ENCODE data around the gene ESYT3.

Gene ESYT3

GRCh38 chr3:138457863-138458735, 23.7 kb downstream of the ESYT3 start (continued):
- TF ChIP-seq ZNF621 (tag by site-specific recombination; IDR thresholded peaks at IDR 0.05), result no peak
- TF ChIP-seq PRDM1 (tag by site-specific recombination; IDR thresholded peaks at IDR 0.05), result no peak
- no peak for TF ChIP-seq REPIN1 (tag by site-specific recombination; IDR thresholded peaks at IDR 0.05; ENCODE audit: low read depth)
- no peak for TF ChIP-seq ZBTB20 (tag by site-specific recombination; IDR thresholded peaks at IDR 0.05)
- no peak for TF ChIP-seq ZNF394 (tag by site-specific recombination; IDR thresholded peaks at IDR 0.05; ENCODE audit: borderline replicate concordance)
- no peak for TF ChIP-seq ZXDB (tag by site-specific recombination; IDR thresholded peaks at IDR 0.05)
- no peak for TF ChIP-seq ZNF324 (tag by site-specific recombination; IDR thresholded peaks at IDR 0.05)
- TF ChIP-seq ZNF623 (tag by site-specific recombination; IDR thresholded peaks at IDR 0.05), result no peak
- TF ChIP-seq, protein P1, sequence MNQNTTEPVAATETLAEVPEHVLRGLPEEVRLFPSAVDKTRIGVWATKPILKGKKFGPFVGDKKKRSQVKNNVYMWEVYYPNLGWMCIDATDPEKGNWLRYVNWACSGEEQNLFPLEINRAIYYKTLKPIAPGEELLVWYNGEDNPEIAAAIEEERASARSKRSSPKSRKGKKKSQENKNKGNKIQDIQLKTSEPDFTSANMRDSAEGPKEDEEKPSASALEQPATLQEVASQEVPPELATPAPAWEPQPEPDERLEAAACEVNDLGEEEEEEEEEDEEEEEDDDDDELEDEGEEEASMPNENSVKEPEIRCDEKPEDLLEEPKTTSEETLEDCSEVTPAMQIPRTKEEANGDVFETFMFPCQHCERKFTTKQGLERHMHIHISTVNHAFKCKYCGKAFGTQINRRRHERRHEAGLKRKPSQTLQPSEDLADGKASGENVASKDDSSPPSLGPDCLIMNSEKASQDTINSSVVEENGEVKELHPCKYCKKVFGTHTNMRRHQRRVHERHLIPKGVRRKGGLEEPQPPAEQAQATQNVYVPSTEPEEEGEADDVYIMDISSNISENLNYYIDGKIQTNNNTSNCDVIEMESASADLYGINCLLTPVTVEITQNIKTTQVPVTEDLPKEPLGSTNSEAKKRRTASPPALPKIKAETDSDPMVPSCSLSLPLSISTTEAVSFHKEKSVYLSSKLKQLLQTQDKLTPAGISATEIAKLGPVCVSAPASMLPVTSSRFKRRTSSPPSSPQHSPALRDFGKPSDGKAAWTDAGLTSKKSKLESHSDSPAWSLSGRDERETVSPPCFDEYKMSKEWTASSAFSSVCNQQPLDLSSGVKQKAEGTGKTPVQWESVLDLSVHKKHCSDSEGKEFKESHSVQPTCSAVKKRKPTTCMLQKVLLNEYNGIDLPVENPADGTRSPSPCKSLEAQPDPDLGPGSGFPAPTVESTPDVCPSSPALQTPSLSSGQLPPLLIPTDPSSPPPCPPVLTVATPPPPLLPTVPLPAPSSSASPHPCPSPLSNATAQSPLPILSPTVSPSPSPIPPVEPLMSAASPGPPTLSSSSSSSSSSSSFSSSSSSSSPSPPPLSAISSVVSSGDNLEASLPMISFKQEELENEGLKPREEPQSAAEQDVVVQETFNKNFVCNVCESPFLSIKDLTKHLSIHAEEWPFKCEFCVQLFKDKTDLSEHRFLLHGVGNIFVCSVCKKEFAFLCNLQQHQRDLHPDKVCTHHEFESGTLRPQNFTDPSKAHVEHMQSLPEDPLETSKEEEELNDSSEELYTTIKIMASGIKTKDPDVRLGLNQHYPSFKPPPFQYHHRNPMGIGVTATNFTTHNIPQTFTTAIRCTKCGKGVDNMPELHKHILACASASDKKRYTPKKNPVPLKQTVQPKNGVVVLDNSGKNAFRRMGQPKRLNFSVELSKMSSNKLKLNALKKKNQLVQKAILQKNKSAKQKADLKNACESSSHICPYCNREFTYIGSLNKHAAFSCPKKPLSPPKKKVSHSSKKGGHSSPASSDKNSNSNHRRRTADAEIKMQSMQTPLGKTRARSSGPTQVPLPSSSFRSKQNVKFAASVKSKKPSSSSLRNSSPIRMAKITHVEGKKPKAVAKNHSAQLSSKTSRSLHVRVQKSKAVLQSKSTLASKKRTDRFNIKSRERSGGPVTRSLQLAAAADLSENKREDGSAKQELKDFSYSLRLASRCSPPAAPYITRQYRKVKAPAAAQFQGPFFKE (tag by site-specific recombination; IDR thresholded peaks at IDR 0.05; ENCODE audit: borderline replicate concordance), result no peak

DNA sequence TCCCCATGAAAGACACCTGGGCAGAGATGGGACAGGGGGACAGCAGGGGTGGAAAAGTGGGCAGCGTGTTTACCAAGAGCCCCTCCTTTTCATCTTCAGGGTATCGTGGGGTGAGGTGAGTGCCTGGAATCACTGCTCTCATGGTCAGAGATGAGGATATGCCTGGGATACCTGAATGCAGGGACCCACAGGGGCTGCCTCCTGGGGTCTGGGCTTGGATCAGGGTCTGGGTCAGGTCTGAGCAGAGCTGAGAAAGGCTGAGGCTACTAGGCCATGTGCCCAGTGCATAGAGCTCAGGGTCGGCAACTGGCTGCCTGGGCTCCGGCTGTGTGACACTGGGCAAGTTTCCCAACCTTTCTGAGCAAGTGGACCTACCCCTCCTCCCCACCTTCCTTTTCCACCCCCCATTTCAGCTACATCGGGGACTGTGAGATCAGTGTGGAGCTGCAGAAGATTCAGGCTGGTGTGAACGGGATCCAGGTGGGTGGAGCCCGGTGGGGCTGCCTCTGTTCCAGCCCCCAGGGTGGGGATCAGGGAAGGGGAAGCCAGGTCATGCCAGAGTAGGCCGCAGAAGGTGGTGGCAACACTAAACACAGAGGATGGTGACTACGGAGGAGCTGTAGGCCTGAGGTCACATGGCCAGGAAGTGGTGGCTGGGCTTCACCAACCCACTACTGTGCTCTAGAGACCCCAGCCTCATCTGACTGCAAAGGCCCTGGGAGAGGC, 24.5 kb downstream of the ESYT3 start:
- no peak overlapping the region for H3K4me3 ChIP-seq (ENCODE audit: low read depth, low read length)
- H3K27ac ChIP-seq (ENCODE audit: extremely low read depth, low read depth, low read length), result no peak overlapping the region
- TF ChIP-seq ZNF48 (tag by site-specific recombination; IDR thresholded peaks at IDR 0.05), result no peak
- no peak for TF ChIP-seq ZNF549 (tag by site-specific recombination; IDR thresholded peaks at IDR 0.05)
- no peak for TF ChIP-seq ZNF501 (tag by site-specific recombination; IDR thresholded peaks at IDR 0.05)
- TF ChIP-seq, protein P2, sequence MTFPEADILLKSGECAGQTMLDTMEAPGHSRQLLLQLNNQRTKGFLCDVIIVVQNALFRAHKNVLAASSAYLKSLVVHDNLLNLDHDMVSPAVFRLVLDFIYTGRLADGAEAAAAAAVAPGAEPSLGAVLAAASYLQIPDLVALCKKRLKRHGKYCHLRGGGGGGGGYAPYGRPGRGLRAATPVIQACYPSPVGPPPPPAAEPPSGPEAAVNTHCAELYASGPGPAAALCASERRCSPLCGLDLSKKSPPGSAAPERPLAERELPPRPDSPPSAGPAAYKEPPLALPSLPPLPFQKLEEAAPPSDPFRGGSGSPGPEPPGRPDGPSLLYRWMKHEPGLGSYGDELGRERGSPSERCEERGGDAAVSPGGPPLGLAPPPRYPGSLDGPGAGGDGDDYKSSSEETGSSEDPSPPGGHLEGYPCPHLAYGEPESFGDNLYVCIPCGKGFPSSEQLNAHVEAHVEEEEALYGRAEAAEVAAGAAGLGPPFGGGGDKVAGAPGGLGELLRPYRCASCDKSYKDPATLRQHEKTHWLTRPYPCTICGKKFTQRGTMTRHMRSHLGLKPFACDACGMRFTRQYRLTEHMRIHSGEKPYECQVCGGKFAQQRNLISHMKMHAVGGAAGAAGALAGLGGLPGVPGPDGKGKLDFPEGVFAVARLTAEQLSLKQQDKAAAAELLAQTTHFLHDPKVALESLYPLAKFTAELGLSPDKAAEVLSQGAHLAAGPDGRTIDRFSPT (tag by site-specific recombination; IDR thresholded peaks at IDR 0.05), result no peak
- POLR2A ChIA-PET, result no interaction called here
- H3K4me1 ChIP-seq (ENCODE audit: control insufficient read depth, insufficient read depth, low read length), result no peaks in the 10 kb centered on the region
- H3K36me3 ChIP-seq (ENCODE audit: control insufficient read depth in 2 of 2, insufficient read depth in 1 of 2, low read length in 2 of 2), result no peaks in the 10 kb centered on the region
- CTCF ChIA-PET, result interaction anchor here (1.2 kb wide), 1 partner anchor 41 kb away, joined by 3 read pairs; no protein-coding TSS in a partner anchor
- no peaks in the 10 kb centered on the region for H3K9me3 ChIP-seq (ENCODE audit: control insufficient read depth, insufficient read depth, low read depth, low read length)
